ENCODE measurements around the gene ATP1A4. TPM values are rescaled to one million over a fixed set of nuclear protein-coding genes. Genes with fewer than 3 reads are reported as not detected.
A peak's percentile ranks its signal among the peaks of the same experiment; 100 is the strongest.

Gene ATP1A4
- total RNA-seq, 1 donor: not detected

GRCh38 chr1:160156361-160156760 lies 5.0 kb downstream of the ATP1A4 start:
- no peak overlapping the region for H3K4me3 ChIP-seq (ENCODE audit: low read depth, low read length)
- no peak for DNase-seq (ENCODE audit: low read depth)
- no peak for TF ChIP-seq CTCF (IDR thresholded peaks at IDR 0.05; ENCODE audit: insufficient read depth, low read length)

- H3K4me3 ChIP-seq (ENCODE audit: low read depth, low read length): no peak overlapping the region
- no peak for TF ChIP-seq CTCF (IDR thresholded peaks at IDR 0.05; ENCODE audit: insufficient read depth, low read length)
- DNase-seq (ENCODE audit: low read depth): no peak
Measured at GRCh38 chr1:160157174-160157573, 5.8 kb downstream of the ATP1A4 start.

GRCh38 chr1:160158031-160158430 lies 6.6 kb downstream of the ATP1A4 start:
- no peak for DNase-seq (ENCODE audit: low read depth)
- TF ChIP-seq CTCF (IDR thresholded peaks at IDR 0.05; ENCODE audit: insufficient read depth, low read length): no peak
- no peak overlapping the region for H3K4me3 ChIP-seq (ENCODE audit: low read depth, low read length)

GRCh38 chr1:160158534-160158933 lies 7.1 kb downstream of the ATP1A4 start:
- TF ChIP-seq CTCF (IDR thresholded peaks at IDR 0.05; ENCODE audit: insufficient read depth, low read length): no peak
- no peak overlapping the region for H3K4me3 ChIP-seq (ENCODE audit: low read depth, low read length)
- DNase-seq (ENCODE audit: low read depth): no peak

DNA sequence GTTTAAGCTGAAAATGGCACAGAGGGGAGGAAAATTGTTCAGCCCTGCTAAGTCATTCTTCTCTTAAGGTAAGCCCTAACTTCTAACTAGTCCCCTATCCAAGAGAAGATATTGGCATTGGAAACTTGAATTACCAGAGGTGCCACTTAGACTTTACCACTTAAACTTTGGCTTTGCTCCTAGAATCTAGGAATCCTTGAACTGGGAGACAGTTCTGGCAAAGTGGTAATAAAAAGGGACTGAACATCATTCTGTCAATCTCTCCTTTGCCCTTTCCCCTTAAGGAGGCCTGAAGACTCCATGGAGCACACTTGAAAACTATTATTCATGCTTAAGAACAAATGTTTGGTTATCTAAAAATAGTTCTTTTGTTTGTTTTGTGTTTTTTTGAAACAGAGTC lies 8.4 kb downstream of the ATP1A4 start:
- H3K4me3 ChIP-seq (ENCODE audit: low read depth, low read length): no peak overlapping the region
- TF ChIP-seq CTCF (IDR thresholded peaks at IDR 0.05; ENCODE audit: insufficient read depth, low read length): no peak
- DNase-seq (ENCODE audit: low read depth): no peak

- DNase-seq (ENCODE audit: low read depth): peak; percentile 27
- TF ChIP-seq CTCF (IDR thresholded peaks at IDR 0.05; ENCODE audit: insufficient read depth, low read length): peak; percentile 51
- no peak overlapping the region for H3K4me3 ChIP-seq (ENCODE audit: low read depth, low read length)
Measured at GRCh38 chr1:160161965-160162705, 10.7 kb downstream of the ATP1A4 start.

GRCh38 chr1:160162931-160163330 lies 11.5 kb downstream of the ATP1A4 start:
- no peak for DNase-seq (ENCODE audit: low read depth)
- no peak overlapping the region for H3K4me3 ChIP-seq (ENCODE audit: low read depth, low read length)
- no peak for TF ChIP-seq CTCF (IDR thresholded peaks at IDR 0.05; ENCODE audit: insufficient read depth, low read length)

Measured in fibroblast of the aortic adventitia (primary cell).